Small intestine (tissue), 7 donors: ENCODE results near the gene FAM135A. TPM values are rescaled to one million over a fixed set of nuclear protein-coding genes. Genes with fewer than 3 reads are reported as not detected.

Experiments used
- DNase-seq, 2 donors: peaks; one replicate each; pipeline versions ENCODE4 v3.0.0 to v3.0.0-alpha.2; 2013
- FAIRE-seq: peaks from 2 replicates; lab custom pipeline; 2012; peaks lifted over from hg19 to GRCh38; lab: Jason Lieb, UNC
- H3K27ac ChIP-seq, 3 donors: one replicate each; pipeline ENCODE4 v1.5.1; 2013; ENCODE audit warnings: low read length in 2 of 3, mild to moderate bottlenecking in 2 of 3, control low read depth in 1 of 3, inconsistent platforms in 1 of 3, low read depth in 1 of 3, moderate library complexity in 1 of 3
- H3K27me3 ChIP-seq, 3 donors: one replicate each; pipeline ENCODE4 v1.6.1; 2013; ENCODE audit warnings: low read length in 3 of 3, inconsistent platforms in 1 of 3; ENCODE audit not compliant: control insufficient read depth in 3 of 3, insufficient read depth in 3 of 3
- H3K36me3 ChIP-seq, 3 donors: one replicate each; pipeline ENCODE4 v1.6.1; 2013; ENCODE audit warnings: low read length in 3 of 3, inconsistent platforms in 1 of 3, low read depth in 1 of 3, mild to moderate bottlenecking in 1 of 3, moderate library complexity in 1 of 3; ENCODE audit not compliant: control insufficient read depth in 3 of 3, insufficient read depth in 2 of 3
- H3K4me1 ChIP-seq, 3 donors: one replicate each; pipeline ENCODE4 v1.6.1; 2013; ENCODE audit warnings: low read length in 2 of 3, inconsistent platforms in 1 of 3, low read depth in 1 of 3, mild to moderate bottlenecking in 1 of 3, moderate library complexity in 1 of 3; ENCODE audit not compliant: control insufficient read depth in 3 of 3, insufficient read depth in 2 of 3
- H3K4me3 ChIP-seq, 3 donors: one replicate each; pipeline ENCODE4 v1.5.1; 2013; ENCODE audit warnings: low read length in 3 of 3, control low read depth in 1 of 3, inconsistent platforms in 1 of 3, low read depth in 1 of 3, mild to moderate bottlenecking in 1 of 3, moderate library complexity in 1 of 3
- H3K9me3 ChIP-seq, 2 donors: one replicate each; pipeline ENCODE4 v1.6.1; 2013; ENCODE audit warnings: low read depth in 1 of 2, low read length in 1 of 2; ENCODE audit not compliant: control insufficient read depth in 2 of 2, insufficient read depth in 1 of 2
- WGBS, 3 donors: extraction: QIAGEN DNeasy Blood & Tissue Kit; methylation state at CpG; one replicate each; pipeline ENCODE4 v1.1.7; 2013; 5-methylcytosine and 5-hydroxymethylcytosine counted together
- polyA plus RNA-seq, 4 donors: library from polyadenylated mRNA; stranded (reverse) in 3 of 4; unstranded in 1 of 4; fragments of 200-250 nt in 3 of 4; fragments of 120-200 nt in 1 of 4; gene quantifications; one replicate each; pipeline versions ENCODE4 v1.2.1 to v1.2.3, GENCODE V29; 2013
- donor health status: healthy with polysubstance abuse.
- donor health status: control.
- donor health status: control.
- donor health status: Bipolar disorder and iron deficiency.
- donor health status: healthy.

The FAM135A gene
- polyA plus RNA-seq, 4 donors: 17.4 to 78.0 (median 41.8) TPM

DNA sequence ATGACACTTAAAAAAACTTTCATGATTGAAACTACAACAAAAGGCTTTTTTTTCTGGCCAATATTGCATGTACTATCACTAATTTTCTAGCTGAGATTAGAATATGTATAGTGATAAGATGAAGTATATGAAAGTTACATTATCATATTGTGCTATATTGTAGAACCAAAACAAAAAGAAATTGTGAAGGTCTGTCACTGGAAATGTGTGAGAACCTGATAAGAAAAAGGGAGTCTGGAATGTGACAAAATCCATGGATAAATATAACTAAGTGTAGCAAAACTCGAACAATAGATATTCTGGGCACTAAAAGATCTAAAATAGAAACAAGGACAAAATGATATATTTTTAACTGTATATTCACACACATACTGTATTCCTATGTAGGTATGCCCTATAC lies 36.7 kb upstream of the FAM135A start:
- Histone ChIP-seq H3K27ac (no peak overlapping the region), H3K27me3 (no peaks in the 10 kb centered on the region), H3K4me3 (no peak overlapping the region), H3K36me3 (no peaks in the 10 kb centered on the region), H3K4me1 (peaks cover 0 to 15% (median 2%) of the 10 kb centered on the region in 3 donors), H3K9me3 (no peaks in the 10 kb centered on the region)
- FAIRE-seq (no peak), DNase-seq (no peak)
- WGBS, 3 donors: 57 to 66% (median 65%) methylated on average over 1 of the region's 1 CpG

DNA sequence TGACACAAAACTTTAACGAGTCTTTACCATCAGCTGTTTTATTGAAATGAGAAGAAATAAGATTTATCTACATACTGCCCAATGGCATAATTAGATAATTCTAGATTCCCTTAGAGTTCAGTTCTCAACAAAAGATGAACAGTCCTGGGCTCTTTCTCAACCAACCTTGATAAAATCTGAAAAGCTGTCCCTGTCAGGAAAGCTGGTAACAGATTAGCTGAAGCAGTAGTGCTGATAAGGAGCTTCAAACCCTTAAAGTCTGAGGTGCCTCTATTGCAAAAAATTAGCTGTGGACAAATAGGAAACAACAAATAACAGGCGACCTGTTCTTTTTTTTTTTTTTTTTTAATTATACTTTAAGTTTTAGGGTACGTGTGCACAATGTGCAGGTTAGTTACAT lies 35.9 kb upstream of the FAM135A start:
- no peak for FAIRE-seq
- no peaks in the 10 kb centered on the region for H3K27me3 ChIP-seq

DNA sequence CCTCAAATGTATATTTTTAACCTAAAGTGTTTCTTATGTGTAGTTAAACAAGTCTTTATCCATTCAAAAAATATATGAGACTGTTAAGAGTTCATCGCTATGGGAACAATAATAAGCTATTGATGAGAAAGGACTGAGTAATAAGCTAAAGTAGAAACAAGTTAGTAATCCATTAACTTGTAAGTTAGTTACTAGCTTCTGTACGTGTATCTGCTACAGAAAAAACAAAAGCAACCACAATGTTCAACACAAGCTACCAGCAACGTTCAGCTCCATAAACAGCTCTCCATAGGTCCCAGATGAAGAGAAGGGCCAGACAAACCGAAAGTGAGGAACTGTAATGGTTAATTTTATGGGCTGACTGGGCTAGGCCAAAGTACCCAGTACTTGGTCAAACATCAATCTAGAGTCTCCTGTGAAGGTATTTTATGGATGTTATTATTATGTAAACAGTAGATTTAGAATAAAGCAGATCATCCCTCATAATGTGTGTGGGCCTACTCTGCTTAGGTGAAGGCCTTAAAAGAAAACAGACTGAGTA lies 33.8 kb upstream of the FAM135A start:
- Histone ChIP-seq H3K4me3 (no peak overlapping the region), H3K27me3 (no peaks in the 10 kb centered on the region), H3K4me1 (peaks cover 0 to 15% (median 2%) of the 10 kb centered on the region in 3 donors), H3K36me3 (no peaks in the 10 kb centered on the region), H3K9me3 (no peaks in the 10 kb centered on the region), H3K27ac (peak overlapping the region in 1 of 3 donors; percentile 90)
- no peak for FAIRE-seq
- 29 to 60% (median 37%) methylated on average over 4 of the region's 4 CpGs for WGBS, 3 donors
- peak; percentile 81 for DNase-seq

More for the DNA sequence above, 35.9 kb upstream of the FAM135A start:
- whole genome bisulfite sequencing, 3 donors: 47 to 64% (median 49%) methylated on average over 2 of the region's 3 CpGs
- H3K4me1 ChIP-seq: peaks cover 0 to 15% (median 2%) of the 10 kb centered on the region in 3 donors
- H3K4me3 ChIP-seq: no peak overlapping the region
- DNase-seq: no peak
- no peak overlapping the region for H3K27ac ChIP-seq
- no peaks in the 10 kb centered on the region for H3K9me3 ChIP-seq
- H3K36me3 ChIP-seq: no peaks in the 10 kb centered on the region

DNA sequence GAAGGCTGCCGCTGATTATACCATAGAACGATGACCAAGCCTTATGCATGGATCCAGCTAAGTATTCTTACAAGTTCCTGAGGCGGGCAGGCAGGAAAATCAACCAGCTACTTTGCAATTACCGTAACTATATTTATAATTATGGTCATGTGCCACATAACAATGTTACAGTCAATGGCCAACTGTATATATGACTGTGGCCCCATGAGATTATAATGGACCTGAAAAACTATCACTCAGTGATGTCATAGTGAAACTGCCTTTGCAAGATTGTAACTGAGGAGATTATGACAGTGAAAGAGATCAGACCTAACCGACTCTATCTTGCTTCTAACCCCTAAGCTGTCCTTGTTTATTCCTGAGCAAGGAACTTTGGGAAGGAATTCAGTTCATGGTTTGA lies 33.1 kb upstream of the FAM135A start:
- 72 to 74% (median 73%) methylated on average over 5 of the region's 5 CpGs for WGBS, 3 donors
- H3K4me1 ChIP-seq: peaks cover 0 to 15% (median 2%) of the 10 kb centered on the region in 3 donors
- H3K9me3 ChIP-seq: no peaks in the 10 kb centered on the region
- DNase-seq: peak in 1 of 2 donors; percentile 70
- H3K36me3 ChIP-seq: no peaks in the 10 kb centered on the region
- no peaks in the 10 kb centered on the region for H3K27me3 ChIP-seq
- H3K27ac ChIP-seq: peak overlapping the region in 1 of 3 donors; percentile 90
- no peak for FAIRE-seq
- no peak overlapping the region for H3K4me3 ChIP-seq

DNA sequence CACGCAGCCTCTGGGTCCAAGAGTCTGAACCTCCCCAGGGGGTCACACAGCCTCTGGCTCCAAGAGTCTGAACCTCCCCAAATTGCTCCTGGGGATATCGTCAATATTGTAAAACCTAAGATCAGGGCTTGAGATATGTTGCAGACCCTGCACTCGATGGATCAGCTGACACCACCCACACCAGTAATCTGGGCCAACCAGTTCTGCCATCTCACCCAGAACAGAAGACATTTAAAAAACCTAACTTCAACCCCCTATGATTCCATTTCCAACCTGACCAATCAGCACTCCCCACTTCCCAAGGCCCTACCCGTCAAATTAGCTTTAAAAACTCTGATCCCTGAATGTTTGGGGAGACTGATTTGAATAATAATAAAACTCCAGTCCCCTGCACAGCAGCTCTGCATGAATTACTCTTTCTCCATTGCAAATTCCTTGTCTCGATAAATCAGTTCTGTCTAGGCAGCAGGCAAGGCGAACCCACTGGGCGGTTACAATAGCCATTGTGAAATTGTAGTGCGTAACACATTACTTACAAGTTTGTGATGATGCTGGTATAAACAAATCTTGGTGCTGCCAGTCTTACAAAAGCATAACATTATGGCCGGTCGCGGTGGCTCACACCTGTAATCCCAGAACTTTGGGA lies 32.4 kb upstream of the FAM135A start:
- Histone ChIP-seq H3K4me1 (peaks cover 0 to 13% (median 2%) of the 10 kb centered on the region in 3 donors), H3K9me3 (no peaks in the 10 kb centered on the region), H3K27ac (peak overlapping the region in 1 of 3 donors; percentile 90), H3K36me3 (no peaks in the 10 kb centered on the region), H3K4me3 (no peak overlapping the region), H3K27me3 (no peaks in the 10 kb centered on the region)
- DNase-seq: no peak
- 84 to 91% (median 90%) methylated on average over 11 of the region's 11 CpGs for WGBS, 3 donors
- no peak for FAIRE-seq

DNA sequence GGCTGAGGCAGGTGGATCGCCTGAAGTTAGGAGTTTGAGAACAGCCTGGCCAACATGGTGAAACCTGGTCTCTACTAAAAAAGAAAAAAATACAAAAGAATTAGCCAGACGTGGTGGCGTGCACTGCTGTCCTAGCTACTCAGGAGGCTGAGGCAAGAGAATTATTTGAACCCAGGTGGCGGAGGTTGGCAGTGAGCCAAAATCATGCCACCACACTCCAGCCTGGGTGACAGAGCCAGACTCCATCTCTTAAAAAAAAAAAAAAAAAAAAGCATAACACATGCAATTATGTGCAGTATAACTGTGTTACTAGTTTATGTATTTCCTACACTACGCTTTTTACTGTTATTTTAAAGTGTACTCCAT lies 31.9 kb upstream of the FAM135A start:
- no peak overlapping the region for H3K4me3 ChIP-seq
- no peaks in the 10 kb centered on the region for H3K9me3 ChIP-seq
- 87 to 93% (median 89%) methylated on average over 5 of the region's 5 CpGs for WGBS, 3 donors
- H3K4me1 ChIP-seq: peaks cover 0 to 13% (median 2%) of the 10 kb centered on the region in 3 donors
- no peaks in the 10 kb centered on the region for H3K36me3 ChIP-seq
- no peak for FAIRE-seq
- DNase-seq: no peak
- H3K27ac ChIP-seq: no peak overlapping the region
- no peaks in the 10 kb centered on the region for H3K27me3 ChIP-seq

DNA sequence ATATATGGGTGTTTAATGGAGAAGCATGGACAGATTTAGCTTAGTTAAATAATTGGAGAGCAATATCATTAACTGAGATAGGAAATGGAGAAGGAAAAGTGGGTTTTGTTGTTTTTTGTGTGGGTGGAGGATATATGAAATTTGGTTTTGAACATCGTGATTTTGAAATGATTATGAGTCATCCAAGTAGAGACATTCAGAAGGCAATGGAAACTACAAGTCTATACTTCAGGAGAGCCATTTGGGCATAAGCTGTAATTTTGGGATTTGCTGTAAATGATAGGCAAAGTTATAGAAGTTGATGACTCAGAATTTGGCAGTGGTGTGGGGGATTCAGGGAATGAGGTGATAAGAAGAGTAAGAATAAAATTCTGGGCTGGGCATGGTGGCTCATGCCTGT lies 27.4 kb upstream of the FAM135A start:
- H3K4me1 ChIP-seq: peaks cover 0 to 16% (median 2%) of the 10 kb centered on the region in 3 donors
- H3K27me3 ChIP-seq: no peaks in the 10 kb centered on the region
- H3K9me3 ChIP-seq: no peaks in the 10 kb centered on the region
- WGBS, 3 donors: 54 to 69% (median 66%) methylated on average over 1 of the region's 1 CpG
- no peak overlapping the region for H3K4me3 ChIP-seq
- no peak overlapping the region for H3K27ac ChIP-seq
- FAIRE-seq: no peak
- no peak for DNase-seq
- H3K36me3 ChIP-seq: no peaks in the 10 kb centered on the region

DNA sequence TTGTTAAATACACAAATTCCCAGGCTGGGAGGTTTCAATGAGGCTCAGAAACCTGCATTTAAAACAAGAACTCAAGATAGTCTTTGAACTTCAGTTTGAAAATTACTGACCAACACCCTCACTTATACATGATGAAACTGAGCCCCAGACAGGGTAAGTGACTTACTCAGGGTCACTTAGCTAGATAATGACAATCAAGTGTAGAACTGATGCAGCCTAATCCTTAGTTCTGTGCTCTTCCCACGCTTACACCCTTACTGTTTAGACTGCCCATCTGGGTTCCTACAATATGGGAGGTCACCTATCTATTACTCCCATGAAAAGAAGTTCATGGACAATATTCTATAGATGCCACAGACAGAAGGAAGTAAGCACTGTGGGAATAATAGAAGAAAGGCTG lies 24.5 kb upstream of the FAM135A start:
- H3K36me3 ChIP-seq: no peaks in the 10 kb centered on the region
- peaks cover 0 to 2% (median 0%) of the 10 kb centered on the region in 3 donors for H3K27me3 ChIP-seq
- H3K4me3 ChIP-seq: no peak overlapping the region
- peaks cover 0 to 42% (median 6%) of the 10 kb centered on the region in 3 donors for H3K4me1 ChIP-seq
- peak overlapping the region in 1 of 3 donors; percentile 23 for H3K27ac ChIP-seq
- H3K9me3 ChIP-seq: no peaks in the 10 kb centered on the region
- WGBS, 3 donors: 75 to 91% (median 79%) methylated on average over 1 of the region's 1 CpG
- FAIRE-seq: no peak
- DNase-seq: no peak
